ENCODE measurements around the gene ADORA1. TPM values are rescaled to one million over a fixed set of nuclear protein-coding genes. Genes with fewer than 3 reads are reported as not detected.

The ADORA1 gene
- total and polyA plus RNA-seq, 4 donors, result 0.33 to 1.1 (median 0.37) TPM

DNA sequence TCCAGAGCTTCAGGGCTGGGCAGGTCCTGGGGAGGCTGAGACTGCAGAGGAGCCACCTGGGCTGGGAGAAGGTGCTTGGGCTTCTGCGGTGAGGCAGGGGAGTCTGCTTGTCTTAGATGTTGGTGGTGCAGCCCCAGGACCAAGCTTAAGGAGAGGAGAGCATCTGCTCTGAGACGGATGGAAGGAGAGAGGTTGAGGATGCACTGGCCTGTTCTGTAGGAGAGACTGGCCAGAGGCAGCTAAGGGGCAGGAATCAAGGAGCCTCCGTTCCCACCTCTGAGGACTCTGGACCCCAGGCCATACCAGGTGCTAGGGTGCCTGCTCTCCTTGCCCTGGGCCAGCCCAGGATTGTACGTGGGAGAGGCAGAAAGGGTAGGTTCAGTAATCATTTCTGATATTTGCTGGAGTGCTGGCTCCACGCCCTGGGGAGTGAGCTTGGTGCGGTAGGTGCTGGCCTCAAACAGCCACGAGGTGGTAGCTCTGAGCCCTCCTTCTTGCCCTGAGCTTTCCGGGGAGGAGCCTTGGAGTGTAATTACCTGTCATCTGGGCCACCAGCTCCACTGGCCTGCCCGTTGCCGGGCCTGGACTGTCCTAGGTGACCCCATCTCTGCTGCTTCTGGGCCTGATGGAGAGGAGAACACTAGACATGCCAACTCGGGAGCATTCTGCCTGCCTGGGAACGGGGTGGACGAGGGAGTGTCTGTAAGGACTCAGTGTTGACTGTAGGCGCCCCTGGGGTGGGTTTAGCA lies 38.8 kb downstream of the ADORA1 start:
- no peaks in the 10 kb centered on the region for H3K36me3 ChIP-seq (ENCODE audit: control insufficient read depth in 4 of 4, insufficient read depth in 3 of 4, low read depth in 1 of 4, low read length in 3 of 4)
- 54% methylated on average over 14 of the region's 14 CpGs for WGBS
- H3K4me3 ChIP-seq (ENCODE audit: low read depth in 1 of 3, low read length in 3 of 3), result no peak overlapping the region
- DNase-seq (ENCODE audit: low spot score), result no peak
- no peak overlapping the region for H3K9ac ChIP-seq (ENCODE audit: low read depth in 1 of 2, low read length in 2 of 2)
- H3K9me3 ChIP-seq (ENCODE audit: control insufficient read depth in 4 of 4, low read length in 3 of 4), result no peaks in the 10 kb centered on the region
- no peaks in the 10 kb centered on the region for H3K4me1 ChIP-seq (ENCODE audit: control insufficient read depth in 4 of 4, insufficient read depth in 4 of 4, low read length in 3 of 4)
- no peak overlapping the region for H3K27ac ChIP-seq (ENCODE audit: low read depth in 1 of 2, low read length in 2 of 2)
- peaks cover 0 to 2% (median 0%) of the 10 kb centered on the region in 4 donors for H3K27me3 ChIP-seq (ENCODE audit: control insufficient read depth in 4 of 4, insufficient read depth in 4 of 4, low read length in 3 of 4)
- TF ChIP-seq TAF1 (conservative IDR thresholded peaks at IDR 0.05) (no peak), RXRA (IDR thresholded peaks at IDR 0.05) (no peak), FOXA2 (IDR thresholded peaks at IDR 0.05) (no peak), CTCF (IDR thresholded peaks at IDR 0.05; ENCODE audit: low read depth, low read length, missing input control) (peak; percentile 35), HNF4A (conservative IDR thresholded peaks at IDR 0.05) (no peak), SP1 (IDR thresholded peaks at IDR 0.05) (no peak), RAD21 (IDR thresholded peaks at IDR 0.05) (peak; percentile 60 to 70)
- TF ChIP-seq, protein P1, sequence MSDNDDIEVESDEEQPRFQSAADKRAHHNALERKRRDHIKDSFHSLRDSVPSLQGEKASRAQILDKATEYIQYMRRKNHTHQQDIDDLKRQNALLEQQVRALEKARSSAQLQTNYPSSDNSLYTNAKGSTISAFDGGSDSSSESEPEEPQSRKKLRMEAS (IDR thresholded peaks at IDR 0.05), result no peak

GRCh38 chr1:203167026-203167912 lies 39.7 kb downstream of the ADORA1 start:
- Histone ChIP-seq H3K9me3 (ENCODE audit: control insufficient read depth in 4 of 4, low read length in 3 of 4) (no peaks in the 10 kb centered on the region), H3K36me3 (ENCODE audit: control insufficient read depth in 4 of 4, insufficient read depth in 3 of 4, low read depth in 1 of 4, low read length in 3 of 4) (no peaks in the 10 kb centered on the region), H3K4me3 (ENCODE audit: low read depth in 1 of 3, low read length in 3 of 3) (no peak overlapping the region), H3K27ac (ENCODE audit: low read depth in 1 of 2, low read length in 2 of 2) (no peak overlapping the region), H3K4me1 (ENCODE audit: control insufficient read depth in 4 of 4, insufficient read depth in 4 of 4, low read length in 3 of 4) (no peaks in the 10 kb centered on the region), H3K27me3 (ENCODE audit: control insufficient read depth in 4 of 4, insufficient read depth in 4 of 4, low read length in 3 of 4) (peaks cover 0 to 2% (median 0%) of the 10 kb centered on the region in 4 donors), H3K9ac (ENCODE audit: low read depth in 1 of 2, low read length in 2 of 2) (no peak overlapping the region)
- no peak for TF ChIP-seq TAF1 (conservative IDR thresholded peaks at IDR 0.05)
- TF ChIP-seq ZBTB33 (IDR thresholded peaks at IDR 0.05), result no peak
- TF ChIP-seq, protein P1 (IDR thresholded peaks at IDR 0.05), result no peak
- no peak for TF ChIP-seq YY1 (IDR thresholded peaks at IDR 0.05)
- TF ChIP-seq RXRA (IDR thresholded peaks at IDR 0.05), result no peak
- TF ChIP-seq JUND (IDR thresholded peaks at IDR 0.05), result no peak
- TF ChIP-seq RAD21 (IDR thresholded peaks at IDR 0.05), result no peak
- TF ChIP-seq HNF4A (conservative IDR thresholded peaks at IDR 0.05), result no peak
- no peak for TF ChIP-seq GABPA (IDR thresholded peaks at IDR 0.05 in 1 of 2, conservative IDR thresholded peaks at IDR 0.05 in 1 of 2)
- no peak for TF ChIP-seq HNF4G (IDR thresholded peaks at IDR 0.05)
- no peak for TF ChIP-seq CTCF (IDR thresholded peaks at IDR 0.05; ENCODE audit: low read depth, low read length, missing input control)
- no peak for TF ChIP-seq SP1 (IDR thresholded peaks at IDR 0.05)
- no peak for TF ChIP-seq FOXA1 (IDR thresholded peaks at IDR 0.05)
- TF ChIP-seq EGR1 (IDR thresholded peaks at IDR 0.05; ENCODE audit: low read depth in 2 of 2), result no peak
- no peak for TF ChIP-seq FOXA2 (IDR thresholded peaks at IDR 0.05)
- no peak for TF ChIP-seq NR2F2 (IDR thresholded peaks at IDR 0.05)
- TF ChIP-seq REST (IDR thresholded peaks at IDR 0.05), result no peak
- no peak for TF ChIP-seq ATF3 (IDR thresholded peaks at IDR 0.05)
- no peak for DNase-seq (ENCODE audit: low spot score)
- WGBS, result 88% methylated on average over 23 of the region's 23 CpGs
